ENCODE results near the gene ALMS1. TPM values are rescaled to one million over a fixed set of nuclear protein-coding genes. Genes with fewer than 3 reads are reported as not detected.
"Not testable (repeated sequence)": the region's sequence is repeated elsewhere in the genome, so short reads cannot be mapped to it uniquely, and the experiment has no call there.

ALMS1 gene
- polyA plus RNA-seq, 1 donor (not counting 4 experiments of a cell fraction or from before 2014, with no cell fraction given) = 4.4 TPM

DNA sequence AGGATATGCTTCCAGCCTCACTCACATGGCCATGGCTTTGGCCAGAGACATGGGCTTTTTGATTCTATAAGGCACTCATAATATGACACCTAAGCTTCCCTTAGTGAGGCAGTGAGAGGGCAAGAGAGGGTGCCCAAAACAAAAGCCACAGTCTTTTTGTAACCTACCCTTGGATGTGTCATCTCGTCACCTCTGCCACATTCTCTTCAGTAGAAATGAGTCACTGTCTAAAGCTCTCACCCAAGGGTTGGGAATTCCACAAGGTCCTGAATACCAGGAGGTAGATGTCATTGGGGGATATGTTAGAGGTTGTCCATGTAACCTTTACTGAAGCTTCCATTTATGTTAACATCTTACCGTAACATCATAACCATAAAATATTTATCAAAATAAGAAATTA, 108.4 kb downstream of the ALMS1 start:
- Histone ChIP-seq H3K4me2 (ENCODE audit: control insufficient read depth, extremely low read depth, insufficient read depth, low read depth, low read length) (no peak overlapping the region), H3K27me3 (ENCODE audit: control insufficient read depth, extremely low read depth, insufficient read depth, low read length) (no peaks in the 10 kb centered on the region)
- no peak for DNase-seq (ENCODE audit: low read depth, low spot score)

DNA sequence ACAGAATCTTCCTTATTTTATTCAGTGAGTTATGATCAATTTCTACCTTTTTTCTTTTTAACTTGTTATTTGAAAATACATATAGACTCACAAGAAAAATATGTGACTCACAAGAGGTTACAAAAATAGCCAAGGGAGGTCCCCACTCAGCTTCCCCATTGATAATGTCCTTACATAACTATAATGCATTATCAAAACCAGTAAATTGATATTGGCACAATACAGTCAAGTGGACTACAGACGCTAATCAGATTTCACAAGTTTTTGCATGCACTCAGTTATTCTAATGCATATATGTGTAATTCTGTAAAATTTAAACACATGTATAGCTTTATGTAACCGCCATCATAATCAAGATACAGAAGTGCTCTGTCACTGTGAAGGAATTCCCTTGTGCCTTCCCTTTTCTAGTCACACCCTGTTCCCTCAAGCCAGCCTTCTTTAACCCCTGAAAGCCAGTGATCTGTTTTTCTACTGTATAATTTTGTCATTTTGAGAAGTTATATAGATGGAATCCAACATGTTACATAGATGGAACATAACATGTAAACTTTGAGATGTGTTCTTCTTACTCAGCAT, 118.4 kb downstream of the ALMS1 start:
- no peak overlapping the region for H3K4me2 ChIP-seq (ENCODE audit: control insufficient read depth, extremely low read depth, insufficient read depth, low read depth, low read length)
- FAIRE-seq = no peak
- no peaks in the 10 kb centered on the region for H3K9me1 ChIP-seq (ENCODE audit: control insufficient read depth, extremely low read depth, insufficient read depth, low read length)
- no peaks in the 10 kb centered on the region for H3K27me3 ChIP-seq (ENCODE audit: control insufficient read depth, extremely low read depth, insufficient read depth, low read length)
- DNase-seq (ENCODE audit: low read depth, low spot score) = no peak
- H2AFZ ChIP-seq (ENCODE audit: control insufficient read depth, low read length) = no peak overlapping the region
- H3K79me2 ChIP-seq (ENCODE audit: control insufficient read depth, insufficient read depth, low read length) = no peaks in the 10 kb centered on the region
- H3K27ac ChIP-seq (ENCODE audit: control insufficient read depth, insufficient read depth, low read length) = no peak overlapping the region
- H3K36me3 ChIP-seq (ENCODE audit: control insufficient read depth in 2 of 2, extremely low read depth in 1 of 2, insufficient read depth in 2 of 2, low read length in 2 of 2) = no peaks in the 10 kb centered on the region
- dilution Hi-C loops (cut with MboI; ENCODE audit: extremely low pct_ligation_motif_present, low sequenced_read_pairs) = no loop called here
- no peaks in the 10 kb centered on the region for H4K20me1 ChIP-seq (ENCODE audit: control insufficient read depth, extremely low read depth, insufficient read depth, low read length)
- no peaks in the 10 kb centered on the region for H3K4me1 ChIP-seq (ENCODE audit: control insufficient read depth, extremely low read depth, insufficient read depth, low read length)
- H3K9ac ChIP-seq (ENCODE audit: control insufficient read depth, extremely low read depth, insufficient read depth, low read length) = no peak overlapping the region
- H3K4me3 ChIP-seq (ENCODE audit: control insufficient read depth in 2 of 3, extremely low read depth in 1 of 3, insufficient read depth in 2 of 3, low read depth in 1 of 3, low read length in 3 of 3) = no peak overlapping the region
- no peak for TF ChIP-seq EZH2 (IDR thresholded peaks at IDR 0.05; ENCODE audit: low read length)
- TF ChIP-seq, protein P1, sequence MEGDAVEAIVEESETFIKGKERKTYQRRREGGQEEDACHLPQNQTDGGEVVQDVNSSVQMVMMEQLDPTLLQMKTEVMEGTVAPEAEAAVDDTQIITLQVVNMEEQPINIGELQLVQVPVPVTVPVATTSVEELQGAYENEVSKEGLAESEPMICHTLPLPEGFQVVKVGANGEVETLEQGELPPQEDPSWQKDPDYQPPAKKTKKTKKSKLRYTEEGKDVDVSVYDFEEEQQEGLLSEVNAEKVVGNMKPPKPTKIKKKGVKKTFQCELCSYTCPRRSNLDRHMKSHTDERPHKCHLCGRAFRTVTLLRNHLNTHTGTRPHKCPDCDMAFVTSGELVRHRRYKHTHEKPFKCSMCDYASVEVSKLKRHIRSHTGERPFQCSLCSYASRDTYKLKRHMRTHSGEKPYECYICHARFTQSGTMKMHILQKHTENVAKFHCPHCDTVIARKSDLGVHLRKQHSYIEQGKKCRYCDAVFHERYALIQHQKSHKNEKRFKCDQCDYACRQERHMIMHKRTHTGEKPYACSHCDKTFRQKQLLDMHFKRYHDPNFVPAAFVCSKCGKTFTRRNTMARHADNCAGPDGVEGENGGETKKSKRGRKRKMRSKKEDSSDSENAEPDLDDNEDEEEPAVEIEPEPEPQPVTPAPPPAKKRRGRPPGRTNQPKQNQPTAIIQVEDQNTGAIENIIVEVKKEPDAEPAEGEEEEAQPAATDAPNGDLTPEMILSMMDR (optimal IDR thresholded peaks at IDR 0.05 in 1 of 3, IDR thresholded peaks at IDR 0.05 in 1 of 3, conservative IDR thresholded peaks at IDR 0.05 in 1 of 3; ENCODE audit: extremely low read depth in 1 of 3, insufficient read depth in 2 of 3, low read length in 3 of 3) = no peak
- no peaks in the 10 kb centered on the region for H3K9me3 ChIP-seq (ENCODE audit: control insufficient read depth, low read depth, low read length)

More for the DNA sequence above, 108.4 kb downstream of the ALMS1 start:
- no peak for TF ChIP-seq EZH2 (IDR thresholded peaks at IDR 0.05; ENCODE audit: low read length)
- TF ChIP-seq, protein P1 (optimal IDR thresholded peaks at IDR 0.05 in 1 of 3, IDR thresholded peaks at IDR 0.05 in 1 of 3, conservative IDR thresholded peaks at IDR 0.05 in 1 of 3; ENCODE audit: extremely low read depth in 1 of 3, insufficient read depth in 2 of 3, low read length in 3 of 3) = no peak
- no peak overlapping the region for H3K27ac ChIP-seq (ENCODE audit: control insufficient read depth, insufficient read depth, low read length)
- FAIRE-seq = no peak
- dilution Hi-C loops (cut with MboI; ENCODE audit: extremely low pct_ligation_motif_present, low sequenced_read_pairs) = no loop called here
- peaks cover 0 to 3% of the 10 kb centered on the region in 2 experiments for H3K36me3 ChIP-seq (ENCODE audit: control insufficient read depth in 2 of 2, extremely low read depth in 1 of 2, insufficient read depth in 2 of 2, low read length in 2 of 2)
- H3K9me1 ChIP-seq (ENCODE audit: control insufficient read depth, extremely low read depth, insufficient read depth, low read length) = no peaks in the 10 kb centered on the region
- H4K20me1 ChIP-seq (ENCODE audit: control insufficient read depth, extremely low read depth, insufficient read depth, low read length) = no peaks in the 10 kb centered on the region
- no peak overlapping the region for H2AFZ ChIP-seq (ENCODE audit: control insufficient read depth, low read length)
- no peak overlapping the region for H3K4me3 ChIP-seq (ENCODE audit: control insufficient read depth in 2 of 3, extremely low read depth in 1 of 3, insufficient read depth in 2 of 3, low read depth in 1 of 3, low read length in 3 of 3)
- H3K4me1 ChIP-seq (ENCODE audit: control insufficient read depth, extremely low read depth, insufficient read depth, low read length) = peaks cover 3% of the 10 kb centered on the region
- H3K9me3 ChIP-seq (ENCODE audit: control insufficient read depth, low read depth, low read length) = no peaks in the 10 kb centered on the region
- no peak overlapping the region for H3K9ac ChIP-seq (ENCODE audit: control insufficient read depth, extremely low read depth, insufficient read depth, low read length)
- no peaks in the 10 kb centered on the region for H3K79me2 ChIP-seq (ENCODE audit: control insufficient read depth, insufficient read depth, low read length)

DNA sequence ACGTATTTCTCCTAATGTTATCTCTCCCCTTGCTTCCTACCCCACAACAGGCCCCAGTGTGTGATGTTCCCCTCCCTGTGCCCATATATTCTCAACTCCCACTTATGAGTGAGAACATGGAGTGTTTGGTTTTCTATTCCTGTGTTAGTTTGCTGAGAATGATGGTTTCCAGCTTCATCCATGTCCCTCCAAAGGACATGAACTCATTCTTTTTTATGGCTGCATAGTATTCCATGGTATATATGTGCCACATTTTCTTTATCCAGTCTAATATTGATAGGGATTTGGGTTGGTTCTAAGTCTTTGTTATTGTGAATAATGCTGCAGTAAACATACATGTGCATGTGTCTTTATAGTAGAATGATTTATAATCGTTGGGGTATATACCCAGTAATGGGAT, 119.2 kb downstream of the ALMS1 start:
- H3K4me2 ChIP-seq (ENCODE audit: control insufficient read depth, extremely low read depth, insufficient read depth, low read depth, low read length); H3K79me2 ChIP-seq (ENCODE audit: control insufficient read depth, insufficient read depth, low read length); H3K27me3 ChIP-seq (ENCODE audit: control insufficient read depth, extremely low read depth, insufficient read depth, low read length); H3K27ac ChIP-seq (ENCODE audit: control insufficient read depth, insufficient read depth, low read length); FAIRE-seq; H2AFZ ChIP-seq (ENCODE audit: control insufficient read depth, low read length); dilution Hi-C loops (cut with MboI; ENCODE audit: extremely low pct_ligation_motif_present, low sequenced_read_pairs); H3K4me3 ChIP-seq (ENCODE audit: control insufficient read depth in 2 of 3, extremely low read depth in 1 of 3, insufficient read depth in 2 of 3, low read depth in 1 of 3, low read length in 3 of 3); H3K36me3 ChIP-seq (ENCODE audit: control insufficient read depth in 2 of 2, extremely low read depth in 1 of 2, insufficient read depth in 2 of 2, low read length in 2 of 2); H3K9me1 ChIP-seq (ENCODE audit: control insufficient read depth, extremely low read depth, insufficient read depth, low read length); H3K9ac ChIP-seq (ENCODE audit: control insufficient read depth, extremely low read depth, insufficient read depth, low read length); H4K20me1 ChIP-seq (ENCODE audit: control insufficient read depth, extremely low read depth, insufficient read depth, low read length); H3K4me1 ChIP-seq (ENCODE audit: control insufficient read depth, extremely low read depth, insufficient read depth, low read length); DNase-seq (ENCODE audit: low read depth, low spot score); H3K9me3 ChIP-seq (ENCODE audit: control insufficient read depth, low read depth, low read length): not testable (repeated sequence)

DNA sequence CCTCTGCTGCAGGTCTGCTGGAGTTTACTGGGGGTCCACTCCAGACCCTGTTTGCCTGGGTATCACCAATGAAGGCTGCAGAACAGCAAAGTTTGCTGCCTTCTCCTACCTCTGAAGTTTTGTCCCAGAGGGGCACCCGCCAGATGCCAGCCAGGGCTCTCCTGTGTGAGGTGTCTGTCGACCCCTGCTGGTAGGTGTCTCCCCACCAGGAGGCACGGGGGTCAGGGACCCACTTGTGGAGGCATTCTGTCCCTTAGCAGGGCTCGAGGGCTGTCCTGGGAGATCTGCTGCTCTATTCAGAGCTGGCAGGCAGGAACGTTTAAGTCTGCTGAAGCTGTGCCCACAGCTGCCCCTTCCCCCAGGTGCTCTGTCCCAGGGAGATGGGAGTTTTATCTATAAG, 124.8 kb downstream of the ALMS1 start:
- H2AFZ ChIP-seq (ENCODE audit: control insufficient read depth, low read length); DNase-seq (ENCODE audit: low read depth, low spot score); dilution Hi-C loops (cut with MboI; ENCODE audit: extremely low pct_ligation_motif_present, low sequenced_read_pairs); FAIRE-seq; H3K9ac ChIP-seq (ENCODE audit: control insufficient read depth, extremely low read depth, insufficient read depth, low read length); H3K27ac ChIP-seq (ENCODE audit: control insufficient read depth, insufficient read depth, low read length); H3K79me2 ChIP-seq (ENCODE audit: control insufficient read depth, insufficient read depth, low read length); H3K4me1 ChIP-seq (ENCODE audit: control insufficient read depth, extremely low read depth, insufficient read depth, low read length); H3K9me1 ChIP-seq (ENCODE audit: control insufficient read depth, extremely low read depth, insufficient read depth, low read length); H3K27me3 ChIP-seq (ENCODE audit: control insufficient read depth, extremely low read depth, insufficient read depth, low read length); H4K20me1 ChIP-seq (ENCODE audit: control insufficient read depth, extremely low read depth, insufficient read depth, low read length); H3K9me3 ChIP-seq (ENCODE audit: control insufficient read depth, low read depth, low read length); H3K4me3 ChIP-seq (ENCODE audit: control insufficient read depth in 2 of 3, extremely low read depth in 1 of 3, insufficient read depth in 2 of 3, low read depth in 1 of 3, low read length in 3 of 3); H3K36me3 ChIP-seq (ENCODE audit: control insufficient read depth in 2 of 2, extremely low read depth in 1 of 2, insufficient read depth in 2 of 2, low read length in 2 of 2); H3K4me2 ChIP-seq (ENCODE audit: control insufficient read depth, extremely low read depth, insufficient read depth, low read depth, low read length): not testable (repeated sequence)

Data from keratinocyte (primary cell).